Panc1 (cell line): ENCODE results near the gene DOCK1.

Source experiments
- POLR2AphosphoS5 ChIP-seq: IDR thresholded peaks from 2 replicates; pipeline ENCODE4 v1.6.1; 2012; ENCODE audit warnings: mild to moderate bottlenecking, low read depth, low read length, moderate library complexity
- TF ChIP-seq, protein P1 (sequence below): fragments of 450-650 bp; IDR thresholded peaks from 2 replicates; pipeline ENCODE4 v1.5.1; 2017; ENCODE audit warnings: mild to moderate bottlenecking

DNA sequence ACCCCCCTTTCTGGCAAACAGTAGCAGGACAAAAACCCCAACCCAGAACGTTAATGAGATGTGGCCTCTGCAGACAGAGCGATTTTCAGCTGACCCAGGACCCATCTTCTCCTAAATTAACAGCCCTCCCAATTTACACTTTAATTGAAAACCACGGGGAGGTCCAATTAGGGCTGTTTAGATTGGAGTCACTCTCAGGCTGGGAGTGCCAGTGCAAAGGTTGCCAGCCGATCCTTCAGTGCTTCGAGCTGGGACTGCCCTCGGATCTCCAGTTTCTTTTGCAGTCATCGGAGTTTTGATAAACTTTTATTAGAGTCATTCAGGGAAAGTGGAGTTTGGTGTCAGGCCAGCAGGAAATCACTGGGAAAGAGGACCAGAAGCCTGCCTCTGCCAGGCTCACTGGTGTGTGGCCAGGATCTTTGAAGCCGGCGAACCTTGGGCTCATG lies 108.0 kb downstream of the DOCK1 start:
- TF ChIP-seq, protein P1, sequence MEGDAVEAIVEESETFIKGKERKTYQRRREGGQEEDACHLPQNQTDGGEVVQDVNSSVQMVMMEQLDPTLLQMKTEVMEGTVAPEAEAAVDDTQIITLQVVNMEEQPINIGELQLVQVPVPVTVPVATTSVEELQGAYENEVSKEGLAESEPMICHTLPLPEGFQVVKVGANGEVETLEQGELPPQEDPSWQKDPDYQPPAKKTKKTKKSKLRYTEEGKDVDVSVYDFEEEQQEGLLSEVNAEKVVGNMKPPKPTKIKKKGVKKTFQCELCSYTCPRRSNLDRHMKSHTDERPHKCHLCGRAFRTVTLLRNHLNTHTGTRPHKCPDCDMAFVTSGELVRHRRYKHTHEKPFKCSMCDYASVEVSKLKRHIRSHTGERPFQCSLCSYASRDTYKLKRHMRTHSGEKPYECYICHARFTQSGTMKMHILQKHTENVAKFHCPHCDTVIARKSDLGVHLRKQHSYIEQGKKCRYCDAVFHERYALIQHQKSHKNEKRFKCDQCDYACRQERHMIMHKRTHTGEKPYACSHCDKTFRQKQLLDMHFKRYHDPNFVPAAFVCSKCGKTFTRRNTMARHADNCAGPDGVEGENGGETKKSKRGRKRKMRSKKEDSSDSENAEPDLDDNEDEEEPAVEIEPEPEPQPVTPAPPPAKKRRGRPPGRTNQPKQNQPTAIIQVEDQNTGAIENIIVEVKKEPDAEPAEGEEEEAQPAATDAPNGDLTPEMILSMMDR = no peak
- no peak for TF ChIP-seq POLR2AphosphoS5
